Measurements from ENCODE around the gene ASMTL. TPM values are rescaled to one million over a fixed set of nuclear protein-coding genes. Genes with fewer than 3 reads are reported as not detected.

The ASMTL gene
- polyA plus RNA-seq, 1 donor (not counting 4 experiments of a cell fraction or from before 2014, with no cell fraction given): 13.8 TPM

DNA sequence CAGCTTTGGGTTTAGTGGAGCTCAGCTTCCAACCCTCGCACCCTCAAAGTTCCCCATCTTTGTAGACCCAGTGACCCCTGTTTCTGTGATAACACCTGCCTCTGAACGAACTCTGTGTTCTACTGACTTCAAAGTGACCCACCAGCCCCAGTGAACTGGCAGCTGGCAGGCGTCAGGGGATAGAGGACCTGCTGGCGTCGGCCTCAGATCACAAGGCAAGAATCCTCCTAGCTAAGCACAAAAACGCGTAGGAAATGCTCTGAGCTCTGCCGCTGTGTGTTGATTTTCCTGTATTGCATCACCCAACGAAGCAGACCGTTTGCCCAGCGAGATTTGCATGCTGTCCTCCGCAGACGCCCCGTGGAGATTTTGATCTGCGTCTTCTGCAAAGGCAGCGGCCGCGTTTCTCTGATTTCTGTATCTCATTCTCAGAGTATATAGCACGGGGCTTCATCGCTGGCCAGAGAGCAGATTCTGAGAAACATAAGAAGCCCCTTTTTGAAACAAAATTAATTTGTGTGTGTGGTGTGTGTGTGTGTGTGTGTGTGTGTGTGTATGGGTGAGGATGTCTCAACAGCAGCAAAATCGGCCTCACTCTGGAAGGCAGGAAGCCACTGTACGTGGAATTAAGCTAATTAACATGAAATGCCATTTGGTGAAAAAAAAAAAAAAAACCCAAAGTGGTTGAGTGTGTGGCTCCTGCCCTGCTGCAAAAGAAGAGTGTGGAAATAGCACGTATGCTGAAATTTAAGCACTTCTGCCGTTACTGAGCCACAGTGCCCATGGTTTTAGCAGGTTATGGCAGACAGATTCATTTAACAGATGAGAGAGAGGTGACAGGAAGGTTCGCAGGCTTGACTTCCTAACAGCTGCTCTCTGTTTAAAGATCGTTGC, 29.2 kb upstream of the ASMTL start:
- dilution Hi-C loops (cut with MboI; ENCODE audit: extremely low pct_ligation_motif_present, low sequenced_read_pairs): no loop called here
- H3K4me3 ChIP-seq (ENCODE audit: control insufficient read depth in 2 of 3, extremely low read depth in 1 of 3, insufficient read depth in 2 of 3, low read depth in 1 of 3, low read length in 3 of 3): no peak overlapping the region
- no peak for DNase-seq (ENCODE audit: low read depth, low spot score)
- H3K9me3 ChIP-seq (ENCODE audit: control insufficient read depth, low read depth, low read length): peaks cover 2% of the 10 kb centered on the region
- no peaks in the 10 kb centered on the region for H3K79me2 ChIP-seq (ENCODE audit: control insufficient read depth, insufficient read depth, low read length)
- no peak overlapping the region for H3K9ac ChIP-seq (ENCODE audit: control insufficient read depth, extremely low read depth, insufficient read depth, low read length)
- H3K4me1 ChIP-seq (ENCODE audit: control insufficient read depth, extremely low read depth, insufficient read depth, low read length): no peaks in the 10 kb centered on the region
- no peak overlapping the region for H3K27ac ChIP-seq (ENCODE audit: control insufficient read depth, insufficient read depth, low read length)
- H3K4me2 ChIP-seq (ENCODE audit: control insufficient read depth, extremely low read depth, insufficient read depth, low read depth, low read length): peak overlapping the region; percentile 58
- H4K20me1 ChIP-seq (ENCODE audit: control insufficient read depth, extremely low read depth, insufficient read depth, low read length): no peaks in the 10 kb centered on the region
- H3K27me3 ChIP-seq (ENCODE audit: control insufficient read depth, extremely low read depth, insufficient read depth, low read length): no peaks in the 10 kb centered on the region
- H3K36me3 ChIP-seq (ENCODE audit: control insufficient read depth in 2 of 2, extremely low read depth in 1 of 2, insufficient read depth in 2 of 2, low read length in 2 of 2): no peaks in the 10 kb centered on the region
- H2AFZ ChIP-seq (ENCODE audit: control insufficient read depth, low read length): no peak overlapping the region
- FAIRE-seq: no peak
- TF ChIP-seq, protein P1, sequence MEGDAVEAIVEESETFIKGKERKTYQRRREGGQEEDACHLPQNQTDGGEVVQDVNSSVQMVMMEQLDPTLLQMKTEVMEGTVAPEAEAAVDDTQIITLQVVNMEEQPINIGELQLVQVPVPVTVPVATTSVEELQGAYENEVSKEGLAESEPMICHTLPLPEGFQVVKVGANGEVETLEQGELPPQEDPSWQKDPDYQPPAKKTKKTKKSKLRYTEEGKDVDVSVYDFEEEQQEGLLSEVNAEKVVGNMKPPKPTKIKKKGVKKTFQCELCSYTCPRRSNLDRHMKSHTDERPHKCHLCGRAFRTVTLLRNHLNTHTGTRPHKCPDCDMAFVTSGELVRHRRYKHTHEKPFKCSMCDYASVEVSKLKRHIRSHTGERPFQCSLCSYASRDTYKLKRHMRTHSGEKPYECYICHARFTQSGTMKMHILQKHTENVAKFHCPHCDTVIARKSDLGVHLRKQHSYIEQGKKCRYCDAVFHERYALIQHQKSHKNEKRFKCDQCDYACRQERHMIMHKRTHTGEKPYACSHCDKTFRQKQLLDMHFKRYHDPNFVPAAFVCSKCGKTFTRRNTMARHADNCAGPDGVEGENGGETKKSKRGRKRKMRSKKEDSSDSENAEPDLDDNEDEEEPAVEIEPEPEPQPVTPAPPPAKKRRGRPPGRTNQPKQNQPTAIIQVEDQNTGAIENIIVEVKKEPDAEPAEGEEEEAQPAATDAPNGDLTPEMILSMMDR (optimal IDR thresholded peaks at IDR 0.05 in 1 of 3, IDR thresholded peaks at IDR 0.05 in 1 of 3, conservative IDR thresholded peaks at IDR 0.05 in 1 of 3; ENCODE audit: extremely low read depth in 1 of 3, insufficient read depth in 2 of 3, low read length in 3 of 3): no peak
- TF ChIP-seq EZH2 (IDR thresholded peaks at IDR 0.05; ENCODE audit: low read length): no peak
- no peaks in the 10 kb centered on the region for H3K9me1 ChIP-seq (ENCODE audit: control insufficient read depth, extremely low read depth, insufficient read depth, low read length)

DNA sequence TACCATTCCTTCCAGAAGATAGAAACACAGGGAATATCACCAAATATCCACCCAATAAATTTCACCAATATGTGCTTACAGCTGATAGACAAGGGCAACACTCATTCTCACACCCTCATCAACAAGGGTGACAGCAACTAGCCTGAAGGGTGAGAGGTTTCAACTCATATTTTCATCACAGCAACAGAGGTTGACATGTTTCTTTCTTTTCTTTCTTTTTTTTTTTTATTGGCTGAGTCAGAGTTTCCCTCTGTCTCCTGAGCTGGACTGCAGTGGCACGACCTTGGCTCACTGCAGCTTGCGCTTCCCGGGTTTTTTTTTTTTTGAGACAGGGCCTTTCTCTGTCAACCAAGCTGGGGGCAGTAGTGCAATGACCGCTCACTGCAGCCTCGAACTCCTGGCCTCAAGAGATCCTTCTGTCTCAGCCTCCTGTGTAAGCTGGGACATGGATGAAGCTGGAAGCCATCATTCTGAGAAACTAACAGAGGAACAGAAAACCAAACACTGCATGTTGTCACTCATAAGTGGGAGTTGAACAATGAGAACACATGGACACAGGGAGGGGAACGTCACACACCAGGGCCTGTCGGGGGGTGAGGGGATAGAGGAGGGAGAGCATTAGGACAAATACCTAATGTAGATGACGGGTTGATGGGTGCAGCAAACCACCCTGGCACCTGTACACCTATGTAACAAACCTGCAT, 27.5 kb upstream of the ASMTL start:
- Histone ChIP-seq H3K4me1 (ENCODE audit: control insufficient read depth, extremely low read depth, insufficient read depth, low read length) (no peaks in the 10 kb centered on the region), H3K27ac (ENCODE audit: control insufficient read depth, insufficient read depth, low read length) (no peak overlapping the region), H3K27me3 (ENCODE audit: control insufficient read depth, extremely low read depth, insufficient read depth, low read length) (no peaks in the 10 kb centered on the region), H4K20me1 (ENCODE audit: control insufficient read depth, extremely low read depth, insufficient read depth, low read length) (no peaks in the 10 kb centered on the region), H3K9ac (ENCODE audit: control insufficient read depth, extremely low read depth, insufficient read depth, low read length) (no peak overlapping the region), H3K36me3 (ENCODE audit: control insufficient read depth in 2 of 2, extremely low read depth in 1 of 2, insufficient read depth in 2 of 2, low read length in 2 of 2) (no peaks in the 10 kb centered on the region), H3K9me1 (ENCODE audit: control insufficient read depth, extremely low read depth, insufficient read depth, low read length) (no peaks in the 10 kb centered on the region), H3K79me2 (ENCODE audit: control insufficient read depth, insufficient read depth, low read length) (no peaks in the 10 kb centered on the region), H3K4me2 (ENCODE audit: control insufficient read depth, extremely low read depth, insufficient read depth, low read depth, low read length) (no peak overlapping the region), H2AFZ (ENCODE audit: control insufficient read depth, low read length) (no peak overlapping the region), H3K9me3 (ENCODE audit: control insufficient read depth, low read depth, low read length) (no peaks in the 10 kb centered on the region), H3K4me3 (ENCODE audit: control insufficient read depth in 2 of 3, extremely low read depth in 1 of 3, insufficient read depth in 2 of 3, low read depth in 1 of 3, low read length in 3 of 3) (no peak overlapping the region)
- no peak for DNase-seq (ENCODE audit: low read depth, low spot score)
- no peak for TF ChIP-seq EZH2 (IDR thresholded peaks at IDR 0.05; ENCODE audit: low read length)
- TF ChIP-seq, protein P1 (optimal IDR thresholded peaks at IDR 0.05 in 1 of 3, IDR thresholded peaks at IDR 0.05 in 1 of 3, conservative IDR thresholded peaks at IDR 0.05 in 1 of 3; ENCODE audit: extremely low read depth in 1 of 3, insufficient read depth in 2 of 3, low read length in 3 of 3): no peak
- FAIRE-seq: no peak
- dilution Hi-C loops (cut with MboI; ENCODE audit: extremely low pct_ligation_motif_present, low sequenced_read_pairs): no loop called here
